Lower lobe of right lung (tissue), 2 donors: ENCODE data around the gene LCOR. TPM values are rescaled to one million over a fixed set of nuclear protein-coding genes. Genes with fewer than 3 reads are reported as not detected.

ENCODE experiments used
- ATAC-seq, 2 donors: fragments of 200-7000 bp; cut with Tn5 transposase; one replicate each; pipeline ENCODE4 v1.9.1; 2020 to 2022; ENCODE audit warnings: mild to moderate bottlenecking in 2 of 2, moderate library complexity in 2 of 2
- DNase-seq: peaks from one replicate; pipeline ENCODE4 v3.0.0-alpha.2; 2020
- H3K27ac ChIP-seq: fragments of 200-600 bp; one replicate; pipeline ENCODE4 v1.8.0; 2022
- H3K27me3 ChIP-seq: fragments of 200-600 bp; one replicate; pipeline ENCODE4 v1.8.0; 2022; ENCODE audit warnings: low read depth
- H3K36me3 ChIP-seq: fragments of 200-600 bp; one replicate; pipeline ENCODE4 v1.8.0; 2022; ENCODE audit warnings: mild to moderate bottlenecking
- H3K4me1 ChIP-seq: fragments of 200-600 bp; one replicate; pipeline ENCODE4 v1.8.0; 2022
- H3K4me3 ChIP-seq: fragments of 200-600 bp; one replicate; pipeline ENCODE4 v1.8.0; 2022; ENCODE audit warnings: mild to moderate bottlenecking
- H3K9me3 ChIP-seq: fragments of 200-600 bp; one replicate; pipeline ENCODE4 v1.8.0; 2022
- intact Hi-C: fragments of 100-400 bp; cut with DNase I; formaldehyde crosslinking; loops from one replicate; pipeline ENCODE4 v1.11.0; 2022
- total RNA-seq: library from RNA; stranded (reverse); fragmentation: NEBNext Ultra II Directional; extraction: Animal tissue kit (Norgen Biotek cat#: 25700); gene quantifications from one replicate; pipeline ENCODE4 v1.2.1, GENCODE V29; 2021
- TF ChIP-seq, protein P1 (sequence below): fragments of 200-600 bp; IDR thresholded peaks from one replicate; pipeline ENCODE4 v1.8.0; 2022; ENCODE audit warnings: antibody characterized with exemption, mild to moderate bottlenecking
- donor health status: DM: no; HTN: yes; CAD: no; lungs with severe emphysema.

LCOR gene
- total RNA-seq, 1 donor from 2014 or later, result 34.7 TPM

DNA sequence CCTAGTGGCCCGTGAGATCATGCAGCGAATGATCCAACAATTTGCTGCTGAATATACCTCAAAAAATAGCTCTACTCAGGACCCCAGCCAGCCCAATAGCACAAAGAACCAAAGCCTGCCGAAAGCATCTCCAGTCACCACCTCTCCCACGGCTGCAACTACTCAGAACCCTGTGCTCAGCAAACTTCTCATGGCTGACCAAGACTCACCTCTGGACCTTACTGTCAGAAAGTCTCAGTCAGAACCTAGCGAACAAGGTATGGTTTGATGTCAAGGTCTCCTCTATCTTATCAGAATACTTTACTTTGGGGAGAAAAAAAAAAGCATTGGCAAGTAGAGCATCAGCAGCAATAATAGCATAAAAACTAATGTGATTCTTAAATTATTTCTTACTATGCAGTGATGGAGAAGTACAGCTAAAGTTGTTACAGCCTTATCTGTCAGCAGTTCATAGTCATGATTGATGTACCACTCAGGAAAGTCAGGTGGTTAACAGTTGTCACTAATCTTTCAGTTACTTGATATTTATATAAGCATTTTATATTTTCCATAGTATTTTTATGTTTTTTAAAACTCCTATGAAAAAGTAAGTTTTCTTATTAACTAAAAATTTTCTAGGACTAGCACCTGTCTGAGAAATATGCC is 117.1 kb downstream of the LCOR start:
- H3K4me3 ChIP-seq, result no peak overlapping the region
- H3K27ac ChIP-seq, result no peak overlapping the region
- peaks cover 32% of the 10 kb centered on the region for H3K36me3 ChIP-seq
- H3K4me1 ChIP-seq, result no peaks in the 10 kb centered on the region
- DNase-seq (no peak), ATAC-seq (no peak)
- intact Hi-C loops, result no loop called here
- H3K27me3 ChIP-seq, result no peaks in the 10 kb centered on the region
- no peaks in the 10 kb centered on the region for H3K9me3 ChIP-seq
- TF ChIP-seq, protein P1, sequence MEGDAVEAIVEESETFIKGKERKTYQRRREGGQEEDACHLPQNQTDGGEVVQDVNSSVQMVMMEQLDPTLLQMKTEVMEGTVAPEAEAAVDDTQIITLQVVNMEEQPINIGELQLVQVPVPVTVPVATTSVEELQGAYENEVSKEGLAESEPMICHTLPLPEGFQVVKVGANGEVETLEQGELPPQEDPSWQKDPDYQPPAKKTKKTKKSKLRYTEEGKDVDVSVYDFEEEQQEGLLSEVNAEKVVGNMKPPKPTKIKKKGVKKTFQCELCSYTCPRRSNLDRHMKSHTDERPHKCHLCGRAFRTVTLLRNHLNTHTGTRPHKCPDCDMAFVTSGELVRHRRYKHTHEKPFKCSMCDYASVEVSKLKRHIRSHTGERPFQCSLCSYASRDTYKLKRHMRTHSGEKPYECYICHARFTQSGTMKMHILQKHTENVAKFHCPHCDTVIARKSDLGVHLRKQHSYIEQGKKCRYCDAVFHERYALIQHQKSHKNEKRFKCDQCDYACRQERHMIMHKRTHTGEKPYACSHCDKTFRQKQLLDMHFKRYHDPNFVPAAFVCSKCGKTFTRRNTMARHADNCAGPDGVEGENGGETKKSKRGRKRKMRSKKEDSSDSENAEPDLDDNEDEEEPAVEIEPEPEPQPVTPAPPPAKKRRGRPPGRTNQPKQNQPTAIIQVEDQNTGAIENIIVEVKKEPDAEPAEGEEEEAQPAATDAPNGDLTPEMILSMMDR, result no peak

DNA sequence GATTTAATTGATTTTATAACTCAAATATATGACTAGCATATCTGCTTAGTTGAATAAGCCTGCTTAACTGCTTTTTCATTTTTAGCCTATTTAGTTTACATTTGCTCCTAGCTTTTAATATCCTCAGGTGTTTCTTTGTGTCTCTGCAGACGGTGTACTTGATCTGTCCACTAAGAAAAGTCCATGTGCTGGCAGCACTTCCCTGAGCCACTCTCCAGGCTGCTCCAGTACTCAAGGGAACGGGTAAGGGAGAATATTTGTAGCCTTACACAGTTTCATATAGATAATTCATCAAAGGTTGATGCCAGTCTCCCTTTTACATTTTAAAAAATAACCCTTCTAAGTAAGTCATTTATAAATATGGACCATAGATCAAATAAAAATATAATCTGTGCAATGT is 119.9 kb downstream of the LCOR start:
- no peak for ATAC-seq
- Histone ChIP-seq H3K36me3 (peaks cover 59% of the 10 kb centered on the region), H3K4me3 (no peak overlapping the region)

DNA sequence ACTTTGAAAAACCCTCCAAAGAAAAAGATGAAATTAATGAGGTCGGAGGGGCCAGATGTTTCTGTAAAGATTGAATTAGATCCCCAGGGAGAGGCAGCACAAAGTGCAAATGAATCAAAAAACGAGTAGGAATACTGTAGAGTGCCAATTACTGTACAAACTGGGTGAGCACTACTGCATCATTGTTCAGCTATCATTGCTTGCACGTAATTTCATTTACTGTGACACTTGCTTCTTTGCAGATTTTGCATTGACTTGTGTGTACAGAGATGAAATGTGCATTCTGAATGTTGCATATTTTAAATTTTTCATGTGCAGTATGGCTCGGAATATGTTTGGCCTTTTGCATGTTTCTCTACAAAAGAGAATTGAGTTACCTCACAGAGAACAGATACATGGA is 123.7 kb downstream of the LCOR start:
- no peak for DNase-seq
- ATAC-seq, result no peak
- Histone ChIP-seq H3K4me3 (no peak overlapping the region), H3K9me3 (no peaks in the 10 kb centered on the region), H3K27me3 (no peaks in the 10 kb centered on the region), H3K4me1 (no peaks in the 10 kb centered on the region), H3K36me3 (peaks cover 47% of the 10 kb centered on the region), H3K27ac (no peak overlapping the region)
- intact Hi-C loops, result no loop called here
- TF ChIP-seq, protein P1, result no peak

More for the DNA sequence above, 119.9 kb downstream of the LCOR start:
- intact Hi-C loops, result no loop called here
- Histone ChIP-seq H3K27me3 (no peaks in the 10 kb centered on the region), H3K4me1 (no peaks in the 10 kb centered on the region), H3K27ac (no peak overlapping the region), H3K9me3 (no peaks in the 10 kb centered on the region)
- DNase-seq, result no peak
- TF ChIP-seq, protein P1, result no peak

DNA sequence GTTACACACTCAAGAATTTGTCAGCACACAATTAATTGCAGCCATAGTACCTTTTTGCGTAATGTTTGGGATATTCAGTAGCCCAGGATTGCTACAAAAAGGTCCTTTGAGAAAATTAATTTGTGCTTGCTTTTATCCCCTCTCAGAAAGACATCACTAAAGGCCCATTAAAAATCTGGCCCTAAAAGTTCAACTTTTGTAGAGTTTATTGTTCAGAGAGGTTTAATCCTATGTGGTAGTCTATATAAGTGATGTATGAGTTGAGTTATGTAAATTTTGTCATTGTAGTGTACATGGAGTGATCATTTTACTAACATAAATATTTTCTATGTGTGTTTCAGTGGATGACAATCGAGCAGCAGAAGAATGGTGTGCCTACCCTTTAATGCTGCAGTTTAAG is 126.0 kb downstream of the LCOR start:
- intact Hi-C loops, result no loop called here
- DNase-seq (no peak), ATAC-seq (no peak)
- no peaks in the 10 kb centered on the region for H3K4me1 ChIP-seq
- H3K36me3 ChIP-seq, result peaks cover 35% of the 10 kb centered on the region
- no peaks in the 10 kb centered on the region for H3K27me3 ChIP-seq
- TF ChIP-seq, protein P1, result no peak
- H3K4me3 ChIP-seq, result no peak overlapping the region
- H3K27ac ChIP-seq, result no peak overlapping the region
- H3K9me3 ChIP-seq, result no peaks in the 10 kb centered on the region

DNA sequence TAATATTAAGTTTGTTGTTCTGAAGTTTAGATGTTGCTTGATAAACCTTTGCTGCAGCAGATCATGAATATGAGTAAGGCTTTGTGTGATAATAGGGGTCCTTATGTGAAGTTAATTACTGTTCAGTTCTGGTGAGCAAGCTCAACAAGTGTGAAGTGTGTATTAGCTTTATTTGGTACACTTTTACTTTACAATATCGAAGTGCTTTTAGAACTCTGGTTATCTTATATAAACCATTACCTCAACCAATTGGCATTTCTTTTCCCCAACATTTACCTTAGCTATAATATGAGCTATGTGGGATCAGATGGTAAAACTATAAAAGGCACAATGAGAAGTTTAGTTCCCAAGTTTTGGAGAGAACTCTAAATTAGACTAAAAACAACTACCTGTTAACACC is 127.6 kb downstream of the LCOR start:
- DNase-seq (no peak), ATAC-seq (no peak)
- Histone ChIP-seq H3K9me3 (no peaks in the 10 kb centered on the region), H3K4me3 (no peak overlapping the region), H3K36me3 (peaks cover 22% of the 10 kb centered on the region), H3K27me3 (no peaks in the 10 kb centered on the region), H3K4me1 (no peaks in the 10 kb centered on the region), H3K27ac (no peak overlapping the region)
- intact Hi-C loops, result no loop called here
- TF ChIP-seq, protein P1, result no peak
